HUES48 (cell line): Measurements from ENCODE around the gene SGIP1.
"Not testable (repeated sequence)": the region's sequence is repeated elsewhere in the genome, so short reads cannot be mapped to it uniquely, and the experiment has no call there.

Experiments used
- H3K27ac ChIP-seq: one replicate; pipeline ENCODE4 v1.7.0; 2013; ENCODE audit warnings: low read depth, low read length, inconsistent platforms
- H3K27me3 ChIP-seq: 2 replicates; pipeline ENCODE4 v1.6.1; 2013; ENCODE audit warnings: mild to moderate bottlenecking, low read length; ENCODE audit not compliant: control insufficient read depth, insufficient read depth
- H3K36me3 ChIP-seq: 2 replicates; pipeline ENCODE4 v1.6.1; 2013; ENCODE audit warnings: low read length; ENCODE audit not compliant: control insufficient read depth, insufficient read depth
- H3K4me1 ChIP-seq: 2 replicates; pipeline ENCODE4 v1.6.1; 2013; ENCODE audit warnings: mild to moderate bottlenecking, low read length; ENCODE audit not compliant: control insufficient read depth, insufficient read depth
- H3K4me3 ChIP-seq: 2 replicates; pipeline ENCODE4 v1.5.1; 2013; ENCODE audit warnings: mild to moderate bottlenecking, low read depth, low read length
- H3K9ac ChIP-seq: 2 replicates; pipeline ENCODE4 v1.6.1; 2013; ENCODE audit warnings: mild to moderate bottlenecking, low read depth, low read length, moderate library complexity
- H3K9me3 ChIP-seq: 2 replicates; pipeline ENCODE4 v1.6.1; 2013; ENCODE audit warnings: low read length; ENCODE audit not compliant: control insufficient read depth, insufficient read depth

Gene SGIP1

DNA sequence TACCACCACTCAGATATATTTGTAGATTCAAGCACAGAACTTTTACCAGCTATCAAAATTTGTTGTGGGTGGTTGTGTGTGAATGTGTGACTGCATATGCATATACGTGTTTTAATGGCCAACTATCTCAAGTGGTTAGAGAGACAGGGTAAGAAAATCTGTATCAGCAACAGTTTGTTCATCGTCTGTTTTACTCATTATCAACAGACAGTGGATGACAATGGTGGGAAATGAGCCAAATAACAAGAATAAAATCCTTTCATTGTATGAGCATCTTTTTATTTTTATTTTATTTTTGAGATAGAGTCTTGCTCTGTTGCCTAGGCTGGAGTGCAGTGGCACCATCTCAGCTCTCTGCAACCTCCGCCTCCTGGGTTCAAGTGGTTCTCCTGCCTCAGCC, 195.6 kb downstream of the SGIP1 start:
- Histone ChIP-seq H3K4me1 (peaks cover 11% of the 10 kb centered on the region), H3K9ac (no peak overlapping the region), H3K27ac (no peak overlapping the region), H3K4me3 (no peak overlapping the region), H3K9me3 (no peaks in the 10 kb centered on the region), H3K27me3 (no peaks in the 10 kb centered on the region), H3K36me3 (no peaks in the 10 kb centered on the region)

DNA sequence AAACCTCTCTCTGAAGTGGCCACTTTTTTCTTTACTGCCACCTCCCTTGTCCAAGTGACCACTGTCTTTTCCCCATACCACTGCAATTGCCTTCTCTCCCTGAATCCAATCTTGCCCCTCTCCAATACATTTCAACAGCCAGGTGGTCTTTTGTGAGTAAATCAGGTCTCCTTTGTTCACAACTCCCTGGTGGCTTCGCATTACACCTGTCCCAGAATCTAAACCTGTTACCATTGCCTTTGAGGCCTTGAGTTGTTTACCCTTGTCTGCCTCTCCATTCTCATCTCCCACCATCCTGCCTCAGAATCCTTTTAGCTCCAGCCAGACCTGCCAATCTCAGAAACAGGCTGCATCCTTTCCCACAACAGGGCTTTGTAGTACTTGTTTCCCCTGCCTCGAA, 196.5 kb downstream of the SGIP1 start:
- Histone ChIP-seq H3K36me3 (no peaks in the 10 kb centered on the region), H3K4me1 (peaks cover 11% of the 10 kb centered on the region), H3K4me3 (no peak overlapping the region), H3K27ac (no peak overlapping the region), H3K9me3 (no peaks in the 10 kb centered on the region), H3K27me3 (no peaks in the 10 kb centered on the region), H3K9ac (no peak overlapping the region)

DNA sequence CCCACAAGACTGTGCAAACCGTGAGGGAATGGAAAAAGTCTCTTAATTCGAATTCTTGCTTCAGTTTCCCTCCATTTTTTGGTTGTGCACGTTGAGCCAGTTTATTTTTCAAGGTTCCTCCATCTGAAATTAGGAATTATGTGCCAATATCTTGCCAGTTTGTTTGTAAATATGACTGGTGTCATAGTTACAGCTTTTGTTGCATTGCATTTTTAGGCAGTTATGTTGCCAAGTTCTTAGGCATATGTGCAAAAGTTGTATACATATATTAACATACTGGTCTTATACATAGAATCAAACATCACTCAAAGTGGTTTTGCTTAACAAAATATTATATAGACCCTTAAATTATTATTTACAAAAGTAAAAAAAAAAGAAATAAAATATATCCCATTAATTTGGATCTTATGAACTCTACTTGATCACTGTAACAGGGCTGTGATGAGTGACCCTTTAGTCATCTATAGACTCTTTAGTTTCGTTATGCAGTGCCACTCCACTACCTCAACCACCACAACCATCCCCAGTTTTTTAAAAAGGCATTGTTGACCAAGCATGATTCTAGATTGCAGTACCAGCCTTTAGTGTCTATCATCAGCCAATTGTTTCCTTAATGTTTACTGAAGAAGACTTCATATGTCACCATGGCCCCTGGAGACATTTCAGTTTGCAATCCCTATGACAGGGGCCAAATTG, 197.4 kb downstream of the SGIP1 start:
- Histone ChIP-seq H3K9me3 (no peaks in the 10 kb centered on the region), H3K9ac (no peak overlapping the region)

DNA sequence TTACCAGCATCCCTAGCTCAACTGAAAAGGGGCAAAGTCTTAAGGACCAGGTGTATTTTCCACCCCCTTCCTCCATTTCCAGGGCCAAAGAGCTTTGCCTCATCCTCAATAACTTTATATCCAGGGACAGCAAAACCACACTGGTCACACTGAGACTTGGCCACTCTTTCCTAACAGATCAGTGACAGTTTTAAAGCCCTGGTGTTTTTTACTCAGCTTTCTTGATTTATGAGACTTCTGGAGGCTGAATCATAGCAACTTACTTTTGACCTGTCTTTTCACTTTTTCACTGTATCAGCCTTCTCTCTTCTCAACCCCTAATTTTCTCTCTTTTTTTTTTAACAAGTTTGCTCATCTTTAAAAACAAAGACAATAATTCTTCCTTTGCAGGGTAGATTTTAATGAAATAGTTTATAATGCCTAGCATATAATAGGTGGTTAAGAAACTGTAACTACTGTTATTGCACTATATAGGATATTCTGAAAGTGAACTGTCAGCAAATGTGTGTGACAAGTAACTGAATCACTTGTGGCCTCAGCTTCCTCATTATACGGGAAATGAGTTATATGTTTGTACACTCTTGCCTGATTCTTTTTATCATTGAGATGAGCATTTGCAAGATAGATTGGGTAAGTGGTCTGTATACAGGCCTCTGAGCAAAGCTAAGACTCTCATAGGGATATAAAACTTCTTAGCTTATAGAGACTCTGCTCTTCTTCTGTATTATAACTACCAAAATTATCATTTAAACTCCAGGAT, 198.6 kb downstream of the SGIP1 start:
- Histone ChIP-seq H3K9me3 (no peaks in the 10 kb centered on the region), H3K9ac (no peak overlapping the region), H3K36me3 (no peaks in the 10 kb centered on the region), H3K4me1 (peaks cover 9% of the 10 kb centered on the region), H3K27me3 (no peaks in the 10 kb centered on the region), H3K4me3 (no peak overlapping the region), H3K27ac (no peak overlapping the region)

More for the DNA sequence above, 197.4 kb downstream of the SGIP1 start:
- no peak overlapping the region for H3K27ac ChIP-seq
- H3K4me3 ChIP-seq, result no peak overlapping the region
- H3K27me3 ChIP-seq, result no peaks in the 10 kb centered on the region
- no peaks in the 10 kb centered on the region for H3K36me3 ChIP-seq
- peaks cover 9% of the 10 kb centered on the region for H3K4me1 ChIP-seq

DNA sequence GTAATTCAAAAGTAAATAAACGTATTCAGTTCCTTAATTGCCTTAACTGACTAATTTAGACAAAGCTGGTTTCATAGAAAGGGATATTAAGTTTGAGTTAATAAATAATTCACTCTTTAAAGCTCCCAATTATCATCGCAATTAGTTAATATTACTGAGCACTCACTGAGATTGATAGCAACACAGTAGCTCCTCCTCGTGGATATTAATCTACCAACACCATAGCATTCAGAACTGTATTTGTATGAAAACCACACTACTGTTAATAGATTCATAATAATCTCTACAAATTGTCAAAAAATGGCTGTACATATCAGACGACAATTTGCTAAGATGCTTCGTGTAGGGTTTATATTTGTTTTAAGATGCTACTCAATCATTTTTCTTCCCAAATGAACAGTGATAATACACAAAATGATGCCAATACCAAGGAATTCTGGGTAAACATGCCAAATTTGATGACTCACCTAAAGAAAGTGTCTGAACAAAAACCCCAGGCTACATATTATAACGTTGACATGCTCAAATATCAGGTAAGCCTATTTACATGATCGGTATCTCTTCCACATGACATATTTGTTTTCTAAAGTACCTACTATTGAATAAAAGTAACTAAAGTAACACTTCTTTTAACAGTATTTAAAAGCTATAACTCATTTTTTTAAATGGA, 199.5 kb downstream of the SGIP1 start:
- Histone ChIP-seq H3K9me3 (no peaks in the 10 kb centered on the region), H3K4me1 (peaks cover 9% of the 10 kb centered on the region), H3K36me3 (no peaks in the 10 kb centered on the region), H3K27ac (no peak overlapping the region), H3K4me3 (no peak overlapping the region), H3K9ac (no peak overlapping the region), H3K27me3 (no peaks in the 10 kb centered on the region)

DNA sequence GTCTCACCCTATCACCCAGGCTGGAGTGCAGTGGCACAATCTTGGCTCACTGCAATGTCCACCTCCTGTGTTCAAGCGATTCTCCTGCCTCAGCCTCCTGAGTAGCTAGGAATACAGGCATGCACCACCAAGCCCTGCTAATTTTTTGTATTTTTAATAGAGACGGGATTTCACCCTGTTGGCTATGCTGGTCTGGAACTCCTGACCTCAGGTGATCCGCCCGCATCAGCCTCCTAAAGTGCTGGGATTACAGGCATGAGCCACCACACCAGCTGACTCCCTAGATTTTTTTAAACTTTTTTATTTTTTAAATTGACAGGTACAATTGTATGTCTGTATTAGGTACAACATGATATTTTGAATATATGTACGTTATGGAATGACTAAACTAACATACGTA, 200.6 kb downstream of the SGIP1 start:
- not testable (repeated sequence) for H3K27me3 ChIP-seq, H3K36me3 ChIP-seq, H3K9me3 ChIP-seq, H3K9ac ChIP-seq, H3K27ac ChIP-seq, H3K4me3 ChIP-seq, H3K4me1 ChIP-seq

DNA sequence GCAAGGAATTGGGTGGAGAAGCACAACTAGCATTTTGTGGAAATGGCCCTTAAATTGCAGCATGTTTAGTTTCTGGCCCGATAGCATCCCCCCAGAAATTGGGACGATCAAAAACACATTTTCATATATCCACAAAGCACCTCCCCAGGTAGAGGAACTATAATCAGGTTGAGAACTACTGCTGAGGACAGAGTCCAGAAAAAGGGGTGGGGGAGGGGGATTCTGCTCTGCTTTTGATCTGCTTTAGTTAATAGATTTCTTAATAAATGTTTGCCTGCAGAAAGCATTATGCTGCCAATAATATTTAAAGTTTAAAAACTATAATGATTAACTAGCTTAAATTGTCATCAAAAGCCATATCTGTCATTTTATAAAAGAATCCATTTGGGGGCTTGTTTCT, 203.9 kb downstream of the SGIP1 start:
- H3K4me1 ChIP-seq, result no peaks in the 10 kb centered on the region
- H3K27ac ChIP-seq, result no peak overlapping the region
- no peak overlapping the region for H3K4me3 ChIP-seq
- H3K36me3 ChIP-seq, result no peaks in the 10 kb centered on the region
- H3K27me3 ChIP-seq, result no peaks in the 10 kb centered on the region
- no peaks in the 10 kb centered on the region for H3K9me3 ChIP-seq
- no peak overlapping the region for H3K9ac ChIP-seq

DNA sequence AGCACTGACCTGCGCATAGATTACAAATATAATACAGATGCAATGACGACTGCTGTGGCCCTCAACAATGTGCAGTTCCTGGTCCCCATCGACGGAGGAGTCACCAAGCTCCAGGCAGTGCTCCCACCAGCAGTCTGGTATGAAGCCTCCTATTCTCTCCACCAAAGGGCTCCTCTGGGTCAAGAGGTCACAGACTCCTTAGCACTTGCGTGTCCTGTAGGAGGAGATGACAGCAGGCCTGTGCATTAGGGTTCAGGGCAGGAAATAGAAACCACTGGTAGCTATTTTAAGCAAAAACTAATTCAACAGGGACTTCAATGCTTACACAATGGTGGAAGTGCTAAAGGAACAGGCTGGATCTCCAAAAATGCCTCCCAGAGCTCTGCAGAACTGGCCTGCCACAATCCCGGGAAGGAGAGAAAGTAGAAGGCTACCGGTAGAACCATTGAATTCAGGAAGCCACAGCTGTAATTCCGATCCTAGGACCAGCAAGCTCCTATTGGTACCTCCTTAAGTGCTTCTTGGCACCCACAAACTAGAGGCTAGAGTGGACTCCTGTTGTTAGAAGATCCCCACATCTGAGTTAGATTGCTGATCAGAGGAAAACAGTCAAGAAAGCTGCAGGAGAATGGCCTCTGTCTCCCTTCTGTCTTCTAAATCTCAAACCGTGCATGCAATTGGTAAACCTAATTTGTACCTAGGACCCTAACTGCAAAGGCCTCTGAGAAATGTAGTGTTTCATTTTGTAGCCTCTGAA, 205.6 kb downstream of the SGIP1 start:
- Histone ChIP-seq H3K27ac (no peak overlapping the region), H3K4me3 (no peak overlapping the region), H3K27me3 (no peaks in the 10 kb centered on the region), H3K9me3 (no peaks in the 10 kb centered on the region), H3K9ac (no peak overlapping the region), H3K4me1 (no peaks in the 10 kb centered on the region), H3K36me3 (no peaks in the 10 kb centered on the region)

DNA sequence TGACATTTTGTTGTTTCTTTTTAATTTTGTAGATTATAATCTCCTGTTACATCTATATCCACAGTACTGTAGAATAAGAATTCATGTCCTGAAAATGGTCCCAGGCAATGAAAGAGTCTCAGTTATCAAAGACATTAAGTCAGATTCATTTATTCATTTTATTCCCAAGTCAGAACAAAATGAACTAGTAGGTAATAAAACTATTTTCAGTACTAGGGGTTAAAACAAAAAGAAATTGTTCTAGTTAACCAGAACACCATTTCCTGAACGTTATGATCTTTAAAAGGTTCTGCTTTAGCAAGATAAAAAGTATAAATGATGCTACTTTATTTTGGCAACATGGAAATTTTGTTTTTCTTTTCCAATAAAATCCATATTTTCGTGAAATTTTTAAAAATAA, 211.5 kb downstream of the SGIP1 start:
- Histone ChIP-seq H3K4me1 (no peaks in the 10 kb centered on the region), H3K27me3 (no peaks in the 10 kb centered on the region), H3K9me3 (no peaks in the 10 kb centered on the region), H3K27ac (no peak overlapping the region), H3K36me3 (no peaks in the 10 kb centered on the region), H3K4me3 (no peak overlapping the region), H3K9ac (no peak overlapping the region)

DNA sequence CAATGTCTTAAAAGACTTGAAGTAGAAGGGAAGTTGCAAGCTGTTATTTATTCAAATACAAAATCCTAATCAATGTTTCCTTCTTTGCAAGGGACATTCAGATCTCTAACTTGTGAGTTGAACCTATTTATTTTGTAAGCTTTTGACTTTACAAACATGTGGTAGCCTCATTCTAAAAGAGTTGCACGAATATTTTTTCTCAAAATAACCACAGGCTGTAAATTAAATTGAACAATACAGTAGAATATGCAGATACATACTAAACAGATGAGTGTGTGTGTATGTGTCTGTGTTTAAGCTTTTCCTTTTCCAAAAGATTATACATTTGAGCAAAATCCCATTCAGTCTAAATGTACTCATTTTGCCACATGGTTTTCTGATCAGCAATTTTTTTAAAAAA, 213.5 kb downstream of the SGIP1 start:
- Histone ChIP-seq H3K27ac (no peak overlapping the region), H3K9me3 (no peaks in the 10 kb centered on the region), H3K9ac (no peak overlapping the region), H3K4me1 (no peaks in the 10 kb centered on the region), H3K4me3 (no peak overlapping the region), H3K27me3 (peaks cover 14% of the 10 kb centered on the region), H3K36me3 (no peaks in the 10 kb centered on the region)
